Head of caudate nucleus (tissue), 42 donors: Measurements from ENCODE around the gene FAM181A.

ENCODE experiments used
- DNase-seq, 42 donors: peaks; one replicate each; pipeline versions ENCODE4 v3.0.0 to v3.0.0-alpha.2; 2020 to 2021; ENCODE audit warnings: mixed read lengths in 7 of 42
- intact Hi-C: fragments of 100-400 bp; cut with DNase I; formaldehyde crosslinking; loops from one replicate; pipeline ENCODE4 v1.15.0; 2022

FAM181A gene

DNA sequence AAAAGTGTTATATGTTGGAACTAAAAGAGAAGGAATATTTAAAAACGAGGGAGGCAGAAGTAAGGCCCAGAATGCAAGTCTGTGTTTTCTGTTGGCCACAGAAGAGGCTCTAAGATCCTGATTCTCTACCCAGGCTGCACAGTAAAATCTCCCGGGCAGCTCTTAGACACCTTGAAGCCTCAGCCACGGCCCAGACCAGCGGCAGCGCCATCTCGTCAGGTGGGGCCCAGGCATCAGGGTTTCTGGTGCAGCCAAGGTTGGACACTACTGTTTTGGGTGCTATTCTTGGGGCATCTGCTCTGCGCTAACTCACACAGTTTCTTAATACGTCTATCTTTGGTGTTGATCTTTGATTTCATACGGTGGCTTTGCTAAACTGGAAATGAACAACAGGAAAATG lies 16.8 kb downstream of the FAM181A start:
- intact Hi-C loops: no loop called here
- no peak for DNase-seq

DNA sequence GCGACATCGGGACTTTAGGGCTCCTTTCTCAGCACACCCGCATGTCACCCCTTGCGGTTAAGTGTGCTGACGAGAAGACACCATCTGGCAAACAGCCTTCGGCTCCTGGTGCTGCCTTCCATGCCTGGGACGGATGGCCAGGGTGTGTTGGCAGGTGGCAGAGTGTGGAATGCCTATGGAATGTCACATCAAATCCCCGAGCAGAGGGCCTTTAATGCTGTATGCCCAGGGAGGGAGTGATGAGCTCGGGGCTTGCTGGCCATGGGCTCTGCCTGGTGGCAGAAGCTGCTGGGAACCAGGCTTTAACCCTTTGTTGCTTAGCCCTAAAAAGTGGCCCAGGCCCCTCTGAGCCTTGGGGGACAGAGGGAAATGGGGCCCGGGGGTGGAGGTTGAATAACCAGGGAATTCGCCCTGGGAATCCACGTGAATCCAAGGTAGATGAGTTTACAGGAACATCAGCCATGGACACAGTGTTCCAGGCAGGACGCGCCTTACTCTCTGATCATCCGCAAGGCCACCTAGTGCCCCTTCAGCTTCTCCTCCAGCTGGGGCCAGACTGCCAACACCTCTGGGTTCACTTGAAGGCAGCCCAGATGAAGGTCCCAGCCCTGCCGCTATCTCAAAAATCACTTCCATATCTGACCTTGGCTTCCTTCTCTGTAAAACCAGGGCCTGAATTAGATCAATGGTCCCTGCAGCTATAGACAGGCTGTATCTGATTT lies 17.4 kb downstream of the FAM181A start:
- no peak for DNase-seq
- intact Hi-C loops: no loop called here

DNA sequence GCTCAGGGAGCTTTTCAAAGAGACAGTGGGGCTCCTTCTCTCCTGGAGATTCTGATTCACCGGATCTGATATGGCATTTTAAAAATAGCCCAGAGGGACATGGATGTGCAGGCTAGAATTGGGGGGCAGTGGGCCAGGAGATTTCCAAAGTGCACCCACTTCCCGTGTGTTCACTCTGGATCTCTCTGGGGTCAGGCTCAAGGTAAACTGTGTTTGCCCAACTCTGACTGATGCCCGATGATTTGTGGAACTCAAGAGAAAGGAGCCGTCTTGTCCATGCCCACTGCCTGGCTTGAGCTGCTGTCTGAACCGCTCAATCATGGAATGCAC lies 17.9 kb downstream of the FAM181A start:
- no peak for DNase-seq
- intact Hi-C loops: no loop called here

DNA sequence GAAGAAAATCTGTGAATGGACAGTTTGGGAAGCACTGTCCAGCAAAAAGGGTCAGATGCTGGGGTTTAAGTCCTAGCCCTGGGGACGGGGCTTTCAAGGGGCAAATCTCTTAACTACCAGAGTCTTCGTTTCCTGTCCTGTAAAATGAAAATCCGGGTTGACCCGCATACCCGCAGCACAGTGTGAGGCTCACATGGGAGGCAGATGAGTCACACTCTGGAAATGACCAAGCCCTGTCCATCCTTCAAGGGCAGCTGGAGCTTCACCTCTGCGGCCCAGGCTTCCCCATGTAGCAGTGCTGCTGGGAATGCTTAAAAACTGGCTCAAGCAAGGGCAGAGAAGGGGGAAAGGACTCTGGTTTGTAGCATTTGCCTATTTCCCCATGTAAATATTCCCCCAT lies 19.0 kb downstream of the FAM181A start:
- intact Hi-C loops: no loop called here
- DNase-seq: no peak

DNA sequence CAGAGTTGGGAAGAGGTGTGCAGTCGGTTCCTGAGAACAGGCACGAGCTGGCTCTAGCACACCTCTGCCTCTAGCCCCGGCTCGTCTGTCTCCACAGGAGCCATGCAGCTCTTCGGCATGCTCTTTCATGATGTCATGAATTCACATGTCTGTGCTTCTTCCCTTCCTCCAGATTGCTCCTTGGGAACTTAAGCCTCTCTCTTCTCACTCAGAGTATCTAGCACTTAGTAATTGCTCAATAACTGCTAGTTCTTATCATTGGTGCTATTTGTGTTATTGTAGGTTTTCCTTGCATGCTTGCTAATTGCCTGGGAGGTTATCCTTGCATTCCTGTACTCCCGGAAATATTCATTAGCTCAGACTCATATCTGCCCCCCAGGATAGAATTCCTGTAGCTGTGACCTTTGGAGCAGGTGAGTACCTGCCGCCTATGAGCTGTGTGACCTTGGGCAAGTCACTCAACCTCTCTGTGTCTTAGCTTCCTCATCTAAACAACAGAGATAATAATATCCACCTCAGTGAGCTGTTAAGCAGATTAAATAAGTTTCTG lies 19.5 kb downstream of the FAM181A start:
- no peak for DNase-seq
- intact Hi-C loops: no loop called here

DNA sequence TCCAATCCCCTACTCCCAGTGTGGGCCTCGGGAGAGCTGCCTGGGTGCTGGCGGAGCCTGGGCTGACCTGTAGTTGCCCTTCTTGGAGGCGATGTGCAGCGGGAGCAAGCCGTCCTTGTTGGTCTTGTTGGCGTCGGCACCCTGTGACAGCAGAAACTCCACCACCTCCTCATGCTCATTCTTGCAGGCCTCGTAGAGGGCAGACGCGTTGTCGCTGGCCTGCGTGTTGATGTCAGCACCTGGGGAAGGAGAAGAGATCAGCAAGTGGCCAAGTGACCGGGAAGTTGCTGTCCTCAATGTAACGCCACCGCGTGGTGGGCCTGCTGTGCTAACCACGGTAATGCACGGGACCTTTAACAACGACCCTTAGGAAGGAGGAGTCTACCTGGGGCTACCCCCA lies 20.1 kb downstream of the FAM181A start:
- no peak for DNase-seq
- intact Hi-C loops: no loop called here

DNA sequence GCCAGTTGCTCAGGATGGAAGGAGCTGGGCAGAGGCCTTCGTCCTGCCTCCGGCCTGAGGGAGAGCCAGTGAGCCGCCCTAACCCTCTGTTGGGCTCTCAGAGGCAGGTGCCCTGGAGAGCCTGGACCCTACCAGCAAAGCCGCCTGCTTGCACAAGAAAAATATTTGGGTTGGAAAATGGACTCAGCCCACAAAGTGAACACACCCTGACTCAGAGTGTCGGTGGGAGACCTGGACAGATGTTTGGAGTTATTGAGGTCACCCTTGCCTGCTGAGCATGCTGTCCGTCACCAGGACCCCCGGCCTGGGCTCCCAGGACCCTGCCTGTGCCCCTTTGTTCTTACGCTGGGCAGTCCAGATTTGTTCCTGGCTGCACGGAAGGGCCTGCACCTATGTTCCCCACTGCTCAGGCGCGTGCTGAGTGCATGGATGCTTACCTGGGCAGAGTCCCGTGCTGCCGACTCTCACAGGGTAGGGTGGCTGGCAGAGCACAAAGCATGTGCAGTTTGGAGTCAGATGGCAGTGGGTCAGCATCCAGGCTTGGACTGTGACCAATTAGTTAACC lies 22.4 kb downstream of the FAM181A start:
- intact Hi-C loops: no loop called here
- no peak for DNase-seq

DNA sequence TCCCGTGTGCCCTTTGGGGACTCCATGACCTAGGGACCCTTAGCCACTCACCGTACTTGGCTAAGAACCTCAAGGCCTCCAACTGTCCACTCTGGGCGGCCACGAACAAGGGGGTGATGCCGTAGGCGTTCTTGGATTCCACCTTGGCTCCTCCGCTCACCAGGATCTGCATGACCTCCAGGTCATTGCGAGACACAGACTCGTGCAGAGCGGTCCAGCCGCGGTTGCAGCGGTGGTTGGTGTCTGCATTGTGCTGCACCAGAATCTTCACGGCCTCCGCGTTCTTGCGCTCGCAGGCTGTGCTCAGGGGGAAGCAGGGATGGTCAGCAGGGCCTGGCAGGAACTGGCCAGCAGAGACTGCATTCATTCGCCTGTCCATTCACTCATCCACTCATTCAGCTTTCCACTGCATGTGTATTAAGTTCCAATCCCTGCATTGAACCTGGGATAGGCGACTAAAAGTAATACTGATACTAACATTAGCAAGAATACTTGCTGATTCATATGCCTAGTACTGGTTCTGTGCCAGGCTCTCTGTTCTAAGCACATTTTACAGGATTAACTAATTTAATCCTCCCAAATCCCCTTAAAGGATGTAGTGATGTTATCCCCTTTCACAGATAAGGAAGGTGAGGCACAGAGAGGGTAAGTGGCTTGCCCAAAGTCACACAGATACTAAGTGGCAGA lies 23.9 kb downstream of the FAM181A start:
- DNase-seq: no peak
- intact Hi-C loops: no loop called here

DNA sequence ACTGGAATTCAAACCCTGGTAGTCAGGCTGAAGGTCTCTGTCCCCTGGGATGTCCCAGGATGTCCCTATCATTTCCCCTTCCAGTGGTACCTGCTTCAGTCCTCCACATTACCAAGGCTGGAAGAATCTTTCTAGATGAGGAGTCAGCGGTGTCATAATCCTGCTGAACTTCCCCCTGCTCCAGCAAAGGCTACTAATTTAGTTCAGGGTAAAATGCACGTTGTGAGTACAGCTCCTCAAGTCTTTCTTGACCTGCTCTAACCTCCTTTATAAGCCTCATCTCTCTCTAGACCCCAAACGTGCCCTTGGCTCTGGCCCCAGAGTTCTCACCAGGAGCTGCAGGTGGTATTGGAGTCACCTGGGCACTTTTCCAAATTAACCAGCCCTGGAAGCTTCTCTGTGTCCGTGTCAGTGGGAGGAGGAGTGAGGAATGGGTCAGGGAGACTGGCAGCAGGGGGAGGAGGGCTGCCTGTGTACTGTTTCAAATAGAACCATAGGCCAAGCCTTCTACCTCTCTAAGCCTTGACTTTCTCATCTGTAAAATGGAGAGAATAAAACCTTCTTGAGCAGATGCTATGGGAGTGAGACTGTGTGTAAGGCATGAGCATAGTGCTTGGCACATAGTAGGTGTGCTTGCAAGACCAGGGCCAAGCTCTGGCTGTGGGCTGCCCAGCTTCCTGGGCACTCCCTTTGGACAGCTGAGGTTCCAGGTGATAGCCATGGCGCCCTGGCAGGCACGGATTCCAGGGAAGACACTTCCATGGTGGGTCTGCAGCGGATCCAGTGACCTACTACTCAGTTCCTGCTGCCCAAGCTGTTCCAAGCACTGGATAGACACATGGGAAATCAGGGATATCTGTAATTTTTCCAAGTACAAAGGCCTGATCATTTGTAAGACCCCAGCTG lies 24.7 kb downstream of the FAM181A start:
- no peak for DNase-seq
- intact Hi-C loops: no loop called here

DNA sequence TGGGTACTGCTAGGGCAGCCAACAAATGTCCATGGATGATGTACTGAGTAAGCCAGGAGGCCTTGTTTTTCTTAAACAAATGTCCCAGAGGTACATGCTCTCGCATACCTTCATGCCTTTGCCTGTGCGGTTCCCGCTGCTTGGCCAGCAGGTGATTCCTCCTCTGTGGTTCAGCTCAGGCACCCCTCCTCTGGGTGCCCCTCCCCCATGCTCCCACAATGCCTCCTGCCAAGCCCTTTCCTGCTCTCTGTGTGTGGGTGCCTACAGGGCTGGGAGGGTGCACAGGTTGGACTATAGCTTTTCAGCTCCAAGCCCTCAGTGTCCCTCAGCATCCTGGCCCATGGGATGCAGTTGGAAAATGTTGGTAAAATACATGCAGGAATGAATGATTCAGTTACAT lies 25.7 kb downstream of the FAM181A start:
- DNase-seq: no peak
- intact Hi-C loops: no loop called here

DNA sequence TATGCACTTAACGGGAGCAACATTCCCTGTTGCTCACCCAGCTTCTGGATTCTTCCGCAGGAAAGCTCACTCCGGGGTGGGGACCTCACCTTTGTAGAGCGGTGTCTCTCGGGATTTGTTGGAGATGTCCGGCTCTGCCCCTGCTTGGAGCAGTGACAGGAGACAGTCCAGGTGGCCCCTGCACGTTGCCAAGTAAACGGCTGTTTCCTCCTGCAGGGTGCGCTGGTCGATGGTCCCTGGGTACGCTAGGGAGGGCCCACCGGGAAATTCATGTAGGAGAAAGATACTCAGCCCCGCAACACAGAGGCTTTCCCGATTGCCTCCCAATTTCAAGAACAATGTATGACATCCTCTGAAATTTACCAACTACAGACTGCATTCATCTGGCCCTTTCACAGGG lies 26.1 kb downstream of the FAM181A start:
- no peak for DNase-seq
- intact Hi-C loops: no loop called here

DNA sequence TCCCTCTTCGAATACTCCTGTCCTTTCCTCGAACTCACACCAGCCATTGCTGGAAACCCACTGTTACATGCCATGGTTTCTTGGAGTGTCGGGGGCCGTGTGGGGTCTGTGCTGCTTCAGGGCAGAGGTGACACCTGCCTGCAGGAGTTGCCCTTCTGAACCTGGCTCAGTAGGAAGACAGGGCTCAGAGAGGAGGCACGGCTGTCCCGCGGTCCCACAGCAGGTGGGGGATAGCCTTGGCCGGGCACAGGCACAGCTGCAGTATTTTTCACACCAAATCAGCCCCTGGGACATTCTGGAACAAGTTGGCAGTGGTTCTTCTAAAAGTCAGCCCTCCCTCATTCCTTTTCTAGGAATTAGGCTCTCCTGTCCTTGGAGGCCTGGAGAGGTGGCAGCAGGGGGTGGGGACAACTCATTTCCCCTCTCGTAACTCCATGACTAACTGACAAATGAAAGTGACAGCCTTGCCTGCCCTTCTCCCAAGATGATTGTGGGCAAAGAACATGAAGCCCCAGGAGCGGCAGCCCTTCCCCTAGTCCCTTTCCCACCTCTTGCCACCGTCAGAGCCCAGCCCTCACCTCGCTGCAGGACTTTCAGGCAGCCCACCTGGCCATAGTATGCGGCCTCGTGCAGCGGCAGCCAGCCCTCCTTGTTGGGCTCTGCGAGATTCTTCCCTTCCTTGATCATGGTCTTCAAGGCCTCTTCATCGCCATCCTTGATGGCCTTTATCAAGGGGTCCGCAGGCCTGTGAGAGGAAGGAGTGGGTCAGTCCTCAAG lies 26.8 kb downstream of the FAM181A start:
- intact Hi-C loops: no loop called here
- DNase-seq: no peak

DNA sequence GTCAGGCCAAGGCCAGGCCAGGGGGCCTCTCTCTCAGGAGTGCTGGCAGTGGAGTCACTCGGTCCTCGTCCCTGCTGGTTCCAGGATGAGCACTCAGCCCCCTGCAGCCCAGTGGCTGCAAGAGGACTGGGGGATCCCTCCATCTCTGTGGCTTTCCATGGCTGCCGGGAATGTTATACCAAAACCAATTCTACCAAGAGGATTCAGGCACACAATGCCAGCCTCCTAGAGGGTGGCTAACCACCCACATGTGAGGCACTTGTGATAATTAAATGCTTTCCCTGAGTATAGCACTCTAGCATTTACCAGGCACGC lies 27.3 kb downstream of the FAM181A start:
- DNase-seq: no peak
- intact Hi-C loops: no loop called here

DNA sequence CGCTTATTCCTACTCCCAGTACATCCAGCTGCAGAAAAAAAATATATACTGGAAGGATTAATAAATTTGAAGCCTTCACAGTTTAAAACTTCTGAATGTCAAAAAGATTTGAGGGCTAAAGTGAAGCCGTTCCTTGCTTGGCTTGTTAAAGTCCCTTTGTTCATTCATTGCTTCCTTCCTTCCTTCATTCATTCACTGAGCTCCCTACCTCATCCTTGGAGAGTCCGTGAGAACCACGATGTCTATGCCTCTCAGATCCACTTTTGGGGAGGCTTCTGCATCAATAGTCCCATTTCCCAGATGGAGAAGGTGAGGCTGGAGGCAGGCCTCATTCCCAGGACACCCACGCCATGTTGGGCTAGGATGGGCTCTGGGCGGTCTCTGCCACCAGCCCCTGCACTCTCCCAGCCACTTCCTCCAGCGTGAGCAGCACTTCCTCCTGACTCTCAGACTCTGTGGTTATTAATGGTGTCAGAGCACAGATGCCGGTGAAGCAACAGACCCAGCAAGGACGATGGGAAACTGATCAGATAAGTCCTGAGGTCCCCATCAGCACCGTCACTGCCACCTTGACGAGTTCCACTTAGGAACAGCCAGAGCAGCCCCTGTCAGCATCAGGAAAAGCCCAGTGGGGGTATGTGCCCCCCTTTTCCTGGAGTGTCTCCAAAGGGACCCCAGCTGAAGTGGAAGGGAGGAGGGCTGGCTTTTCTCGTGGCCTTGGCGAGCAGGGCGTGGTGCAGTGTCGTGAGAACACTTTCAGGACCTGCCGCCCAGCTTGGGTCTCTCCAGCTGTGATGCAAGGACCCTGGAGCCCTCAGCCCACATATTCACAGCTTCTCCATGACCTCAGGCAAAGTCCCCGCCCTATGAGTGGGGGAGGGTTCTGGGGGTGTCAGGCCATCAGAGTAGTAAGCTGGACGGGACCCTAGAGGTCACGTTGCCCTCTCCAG lies 28.0 kb downstream of the FAM181A start:
- peak in 3 of 42 donors; percentile 19 to 21 (median 21) for DNase-seq
- intact Hi-C loops: no loop called here

DNA sequence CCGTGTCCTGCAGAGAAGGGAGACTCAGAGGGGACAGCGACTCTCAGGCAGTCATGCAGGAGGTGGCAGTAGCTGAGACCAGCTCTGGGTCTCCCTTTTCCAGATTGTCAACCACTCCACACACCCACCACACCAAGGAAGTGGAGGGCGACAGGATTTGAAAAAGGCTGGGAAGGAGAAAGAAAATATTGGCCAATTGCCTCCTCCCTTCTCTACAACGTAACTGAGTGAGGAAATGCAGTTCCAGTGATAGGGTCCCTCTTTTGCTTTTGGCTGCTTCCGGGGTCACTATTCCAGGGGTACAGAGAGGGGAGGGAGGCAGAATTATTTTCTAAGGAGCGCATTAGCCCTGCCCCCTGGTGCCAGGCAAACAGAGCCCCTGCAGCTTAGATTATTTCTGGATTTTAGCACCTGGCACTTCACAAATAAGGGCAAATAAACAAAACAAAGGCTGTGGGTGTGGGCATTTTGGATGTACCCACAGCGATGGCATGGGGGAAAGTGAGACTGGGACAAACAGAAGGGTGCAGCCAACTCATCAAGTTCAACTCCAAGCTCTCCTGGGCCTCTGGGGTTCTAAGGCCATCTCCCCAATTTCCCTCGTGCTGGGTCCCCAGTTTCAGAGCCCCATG lies 28.8 kb downstream of the FAM181A start:
- DNase-seq: no peak
- intact Hi-C loops: no loop called here

DNA sequence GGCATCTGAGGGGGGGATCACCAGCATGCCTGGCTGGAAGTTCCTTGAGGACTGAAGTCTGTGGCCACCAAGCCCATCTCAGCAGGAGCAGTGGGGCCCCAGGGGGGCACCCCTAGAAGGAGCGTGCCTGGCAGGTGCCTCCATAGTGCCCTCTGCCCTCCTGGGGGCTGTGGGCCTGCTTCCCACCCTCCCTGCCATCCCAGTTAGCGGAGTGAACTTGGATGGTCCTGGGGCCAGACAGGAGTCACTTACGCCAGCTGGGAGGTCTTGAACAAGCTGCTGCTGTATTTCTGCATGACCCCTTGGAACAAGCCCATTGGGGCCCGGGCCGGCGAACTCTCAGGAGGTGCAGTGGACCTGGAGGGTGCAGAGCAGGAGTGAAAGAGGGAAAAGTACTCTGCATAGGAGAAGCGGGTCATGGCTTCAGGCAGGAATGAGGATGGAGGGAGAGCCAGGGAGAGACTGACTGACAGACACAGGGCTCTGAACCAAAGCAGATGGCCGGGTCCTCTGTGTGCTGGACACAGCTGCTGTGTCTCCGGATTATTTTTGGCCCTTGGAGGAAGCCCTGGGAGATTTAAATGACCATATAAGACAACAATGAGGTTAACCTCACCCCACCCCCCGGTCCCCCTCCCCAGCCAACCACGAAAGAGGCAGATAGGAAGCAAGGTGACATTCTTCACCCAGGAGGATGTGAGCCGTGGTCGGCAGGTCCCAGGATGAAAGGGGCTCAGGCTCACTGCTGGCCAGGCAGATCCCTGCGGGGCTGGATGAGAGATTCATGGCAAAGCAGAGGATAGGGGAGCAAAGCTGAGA lies 29.6 kb downstream of the FAM181A start:
- DNase-seq: no peak
- intact Hi-C loops: no loop called here

DNA sequence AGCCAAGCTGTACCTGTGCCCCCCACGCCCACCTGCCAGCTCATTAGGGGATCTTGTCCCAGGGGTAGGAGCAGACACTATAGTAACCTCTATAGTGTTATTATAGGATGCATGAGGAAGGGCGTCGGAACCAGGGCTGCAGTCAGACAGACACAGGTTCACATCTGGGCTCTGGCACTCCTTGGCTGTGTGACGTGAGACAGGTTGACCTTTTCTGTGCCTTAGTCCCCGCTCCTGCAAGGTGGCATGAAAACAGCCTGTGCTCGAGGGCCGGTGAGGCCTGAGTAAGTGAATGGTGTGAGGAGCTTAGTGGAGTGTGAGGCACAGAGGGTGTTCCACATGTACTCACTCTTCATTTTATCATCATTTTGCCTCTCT lies 30.2 kb downstream of the FAM181A start:
- no peak for DNase-seq
- intact Hi-C loops: no loop called here
